ENCODE results near the gene MYCBP. TPM values are rescaled to one million over a fixed set of nuclear protein-coding genes. Genes with fewer than 3 reads are reported as not detected.
A peak's percentile ranks its signal among the peaks of the same experiment; 100 is the strongest.
"Not testable (repeated sequence)": the region's sequence is repeated elsewhere in the genome, so short reads cannot be mapped to it uniquely, and the experiment has no call there.

The MYCBP gene
- polyA plus RNA-seq, 3 donors: 26.9 to 30.0 (median 28.3) TPM

DNA sequence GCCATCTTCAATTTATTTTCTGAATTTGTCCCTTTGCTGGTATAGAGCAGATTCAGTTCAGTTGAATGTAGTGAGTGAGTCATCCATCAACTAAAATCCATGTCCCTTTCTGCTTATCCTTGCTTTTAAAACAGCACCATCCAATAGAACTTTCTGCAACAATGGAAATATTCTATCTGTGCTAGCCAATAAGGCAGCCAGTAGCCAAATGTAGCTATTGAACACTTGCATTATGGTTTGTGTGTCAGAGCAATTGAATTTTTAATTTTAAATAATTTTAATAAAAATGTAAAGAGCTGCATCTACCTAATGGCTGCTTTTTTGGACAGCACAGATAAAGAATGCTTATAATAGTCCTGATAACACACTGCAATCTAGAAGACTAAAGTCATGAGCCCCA, 8.3 kb upstream of the MYCBP start, which contains the start of gene GJA9:
Gene GJA9 (minus strand): TSS at position 101 of the 400 bp plus-strand sequence. CDS start 5,489 bp downstream, outside the sequence.
- DNase-seq: no peak

DNA sequence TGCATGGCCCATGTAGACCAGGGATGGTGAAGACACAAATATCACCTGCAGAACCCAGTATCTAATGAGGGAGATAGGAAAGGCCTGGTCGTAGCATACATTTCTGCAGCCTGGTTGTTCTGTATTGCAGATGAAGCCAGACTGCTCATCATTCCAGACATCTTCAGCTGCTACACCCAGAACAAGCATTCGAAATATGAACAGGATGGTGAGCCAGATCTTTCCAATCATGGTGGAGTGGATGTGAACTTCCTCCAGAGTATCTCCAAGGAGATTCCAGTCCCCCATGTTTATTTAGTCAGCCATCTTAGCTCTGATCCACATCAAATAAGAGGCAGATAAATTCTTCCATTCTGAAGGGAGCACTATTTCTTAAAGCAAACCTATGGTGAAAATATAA, 2.7 kb upstream of the MYCBP start:
- DNase-seq: no peak

GRCh38 chr1:38872401-38873026, 634 bp downstream of the MYCBP start:
- DNase-seq: no peak

DNA sequence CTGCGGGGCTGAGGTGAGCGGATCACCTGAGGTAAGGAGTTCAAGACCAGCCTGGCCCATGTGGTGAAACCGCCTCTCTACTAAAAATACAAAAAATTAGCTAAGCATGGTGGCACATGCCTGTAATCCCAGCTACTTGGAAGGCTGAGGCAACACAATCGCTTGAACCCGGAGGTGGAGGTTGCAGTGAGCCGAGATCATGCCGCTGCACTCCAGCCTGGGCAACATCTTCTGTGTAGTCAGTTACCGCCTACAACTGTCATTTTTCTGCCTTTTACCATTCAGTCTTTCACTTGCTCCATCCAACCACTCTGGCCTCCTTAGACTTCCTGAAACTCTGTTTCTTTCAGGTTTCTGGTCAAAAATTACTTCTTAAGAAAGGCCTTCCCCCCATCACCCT, 2.2 kb downstream of the MYCBP start:
- no peak for DNase-seq

DNA sequence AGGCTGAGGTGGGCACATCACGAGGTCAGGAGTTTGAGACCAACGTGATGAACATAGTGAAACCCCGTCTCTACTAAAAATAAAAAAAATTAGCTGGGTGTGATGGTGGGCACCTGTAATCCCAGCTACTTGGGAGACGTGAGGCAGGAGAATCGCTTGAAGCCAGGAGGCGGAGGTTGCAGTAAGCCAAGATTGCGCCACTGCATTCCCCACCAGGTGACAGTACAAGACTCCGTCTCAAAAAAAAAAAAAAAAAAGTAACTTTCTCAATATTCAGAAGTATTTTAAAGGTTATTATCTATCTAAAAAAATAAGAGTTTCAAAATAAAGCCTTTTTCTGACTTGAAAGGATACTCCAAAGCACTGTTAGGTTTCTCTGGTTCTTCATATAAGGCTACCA, 5.9 kb downstream of the MYCBP start:
- no peak for DNase-seq

- DNase-seq: no peak
These were observed 7.9 kb downstream of the MYCBP start for GRCh38 chr1:38865112-38865715.

DNA sequence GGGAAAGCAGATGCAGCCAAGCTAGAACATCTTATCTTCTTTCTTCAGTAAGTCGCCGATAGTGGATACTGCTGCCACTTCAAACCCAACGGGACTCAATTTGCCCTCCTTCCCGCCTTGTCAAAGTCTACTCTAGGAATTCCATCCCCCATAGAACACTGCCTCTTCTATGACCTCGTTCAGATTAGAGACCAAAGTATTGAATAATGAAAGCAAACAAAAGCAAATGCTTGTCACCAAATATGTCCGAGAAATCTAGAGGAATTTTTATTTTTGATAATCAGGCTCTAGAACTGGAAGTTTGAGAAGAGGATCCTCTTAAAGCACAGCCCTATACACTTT, 12.7 kb downstream of the MYCBP start:
- no peak for DNase-seq

DNA sequence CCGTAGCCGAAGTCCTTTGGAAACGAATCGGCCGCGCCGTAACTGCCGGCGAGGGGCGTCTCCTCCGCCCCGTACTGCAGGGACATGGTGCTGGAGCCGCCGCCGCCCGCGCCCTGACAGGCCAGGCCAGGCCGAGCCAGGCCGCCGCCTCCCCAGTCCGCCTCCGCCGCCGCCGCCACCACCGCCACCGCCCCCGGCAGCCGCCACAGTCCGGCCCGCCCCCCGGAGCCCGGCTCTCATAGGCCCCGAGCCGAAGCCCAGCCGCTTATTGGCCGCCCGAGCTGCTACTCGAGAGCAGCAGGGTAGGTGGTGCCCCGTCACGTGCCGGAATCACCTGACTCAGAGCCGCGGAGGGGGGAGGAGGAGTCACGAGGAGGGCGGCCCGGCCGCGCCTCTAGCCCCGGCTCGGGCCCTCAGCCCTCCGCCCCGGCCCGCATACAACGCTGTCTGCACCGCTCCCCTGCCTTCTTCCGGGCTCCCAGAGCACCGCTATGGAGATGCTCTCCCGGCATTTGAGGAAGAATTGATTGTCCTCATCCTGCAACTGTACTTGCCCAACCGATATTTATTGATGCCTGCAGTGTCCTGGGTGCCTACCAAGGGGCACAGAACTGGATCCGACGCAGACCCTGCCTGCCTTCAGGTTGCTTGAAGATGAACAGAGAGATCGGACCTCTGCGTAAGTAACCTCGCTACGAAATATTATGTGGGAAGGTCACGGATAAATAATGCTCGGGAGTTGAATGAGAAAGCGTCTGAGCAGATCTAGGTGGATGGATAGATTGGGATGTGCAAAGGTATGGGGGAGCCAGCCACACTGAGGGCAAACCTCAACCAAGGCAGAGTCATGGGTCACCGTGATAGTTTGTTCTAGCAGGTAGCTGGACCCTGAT, 13.3 kb downstream of the MYCBP start, which contains the start of gene RRAGC:
Gene RRAGC (minus strand): TSS at position 212 of the 893 bp plus-strand sequence. CDS start 126 bp downstream, at position 86.
- peak; percentile 98 for DNase-seq

DNA sequence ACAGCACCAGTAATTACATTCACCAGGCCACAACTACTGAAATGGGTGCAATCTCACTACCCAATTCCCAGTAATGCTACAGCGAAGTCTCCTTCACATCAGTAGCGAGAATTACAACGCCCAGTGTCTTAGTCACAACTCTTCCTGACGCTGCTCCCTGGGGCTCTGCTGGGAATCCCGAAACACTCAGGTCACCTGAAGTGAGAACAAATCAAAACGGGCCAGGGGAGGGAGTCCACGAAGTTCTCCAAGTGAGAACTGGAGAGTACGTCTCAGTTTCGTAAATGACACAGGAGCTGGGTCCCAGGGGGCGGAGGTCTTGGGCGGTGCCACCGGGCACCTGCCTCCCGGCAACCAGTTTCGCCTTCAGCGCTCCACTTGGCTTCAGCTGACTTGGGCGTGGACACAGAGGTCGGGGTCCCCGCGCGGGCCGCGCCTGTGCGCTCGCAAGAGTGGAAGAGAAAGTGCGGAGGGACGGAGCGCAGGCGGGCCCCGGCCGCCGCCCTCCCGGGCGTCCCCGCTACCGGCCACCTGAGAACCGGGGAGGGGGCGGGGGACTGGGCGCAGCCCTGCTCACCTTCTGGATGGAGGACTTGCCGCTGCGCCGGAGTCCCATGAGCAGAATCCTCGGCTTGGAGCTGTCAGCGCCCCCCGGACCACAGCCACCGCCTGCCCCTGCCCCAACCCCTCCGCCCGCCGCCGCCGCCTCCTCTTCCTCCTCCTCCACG, 14.2 kb downstream of the MYCBP start:
- peak; percentile 28 for DNase-seq

DNA sequence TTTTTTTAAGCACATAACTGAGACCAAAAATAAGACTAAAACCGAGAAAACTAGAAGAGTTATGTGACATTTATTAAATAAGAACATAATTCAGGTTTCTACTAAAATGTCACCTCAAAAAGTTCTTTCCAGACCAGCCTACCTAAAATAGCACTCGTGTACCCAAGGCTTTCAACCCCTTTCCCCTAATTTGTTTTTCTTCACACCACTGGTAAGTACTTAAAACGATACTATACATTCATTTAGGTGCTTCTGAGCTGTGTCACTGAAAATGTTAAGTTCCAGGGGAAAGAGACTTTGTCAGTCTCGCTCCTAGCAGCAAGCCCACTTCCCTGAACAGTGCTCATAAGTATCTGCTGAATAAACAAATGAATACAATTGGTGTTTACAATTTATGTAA, 20.4 kb downstream of the MYCBP start:
- DNase-seq: no peak

DNA sequence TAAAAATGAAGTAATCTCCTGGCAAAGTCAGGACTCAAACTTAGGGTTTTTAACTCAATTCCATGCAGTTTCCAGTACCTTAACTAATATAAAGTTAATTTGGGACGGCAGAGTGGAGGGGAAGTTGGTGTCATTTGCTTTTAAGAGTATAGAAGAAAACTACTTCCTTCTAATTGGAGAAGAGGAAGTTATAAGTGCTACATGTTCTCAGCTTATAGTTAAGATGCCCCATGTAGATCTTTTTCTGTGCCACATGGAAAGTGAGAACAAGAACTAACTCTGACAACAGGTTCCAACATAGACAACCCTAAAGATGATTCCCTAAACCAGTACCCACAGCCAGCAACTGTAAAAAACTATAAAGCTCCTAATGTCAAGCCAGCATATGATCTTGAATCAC, 25.1 kb downstream of the MYCBP start:
- DNase-seq: no peak

DNA sequence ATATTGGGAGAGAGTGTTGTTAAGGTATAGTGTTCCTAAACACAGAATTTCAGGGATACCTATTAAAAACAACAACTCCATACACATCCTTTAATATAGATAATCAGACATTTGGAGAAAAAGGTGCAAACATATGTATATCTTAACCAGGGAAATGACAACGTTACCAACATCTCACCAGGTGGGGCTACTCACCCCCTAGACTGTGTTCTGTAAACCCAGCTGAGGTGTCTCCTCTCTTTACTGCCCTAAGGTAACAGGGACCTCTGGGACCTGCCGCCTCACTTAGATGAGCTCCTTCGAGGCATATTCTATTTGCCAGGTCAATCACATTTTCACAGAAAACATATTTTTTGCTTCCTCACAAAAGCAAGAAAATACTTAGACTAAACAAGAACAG, 26.9 kb downstream of the MYCBP start:
- DNase-seq: no peak

- DNase-seq: not testable (repeated sequence)
These were observed 28.1 kb downstream of the MYCBP start for GRCh38 chr1:38845088-38845487.

DNA sequence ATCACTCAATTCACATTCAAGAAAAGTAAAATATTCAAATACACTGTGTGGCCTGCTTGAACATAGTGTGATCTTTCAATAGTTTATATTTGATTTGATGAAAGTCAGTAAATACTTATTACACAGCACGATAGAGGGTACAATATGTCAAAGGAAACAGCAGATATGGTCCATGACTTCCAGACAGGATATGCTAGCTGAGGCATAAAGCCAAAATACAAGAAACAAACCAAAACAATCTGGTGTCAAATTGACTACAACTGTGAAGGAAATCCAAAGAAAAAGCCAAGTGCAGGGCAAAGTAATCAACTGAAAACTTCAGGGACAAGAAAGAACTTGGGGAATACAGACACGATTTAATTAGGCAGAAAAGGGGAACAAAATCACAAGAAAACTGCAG, 32.9 kb downstream of the MYCBP start:
- DNase-seq: no peak

GRCh38 chr1:38839363-38839762, 33.8 kb downstream of the MYCBP start:
- DNase-seq: no peak

DNA sequence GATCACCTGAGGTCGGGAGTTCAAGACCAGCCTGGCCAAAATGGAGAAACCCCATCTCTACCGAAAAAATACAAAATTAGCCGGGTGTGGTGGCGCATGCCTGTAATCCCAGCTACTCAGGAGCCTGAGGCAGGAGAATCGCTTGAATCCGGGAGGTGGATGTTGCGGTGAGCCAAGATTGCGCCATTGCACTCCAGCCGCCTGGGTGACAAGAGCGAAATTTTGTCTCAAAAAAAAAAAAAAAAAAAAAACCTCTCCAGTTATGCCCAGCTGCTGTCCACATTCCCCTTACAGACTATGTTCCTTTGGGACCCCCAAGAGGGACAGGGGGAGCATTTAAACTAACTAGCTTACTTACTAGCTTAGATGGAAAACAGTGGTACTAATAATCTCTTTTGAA, 36.8 kb downstream of the MYCBP start:
- DNase-seq: not testable (repeated sequence)

DNA sequence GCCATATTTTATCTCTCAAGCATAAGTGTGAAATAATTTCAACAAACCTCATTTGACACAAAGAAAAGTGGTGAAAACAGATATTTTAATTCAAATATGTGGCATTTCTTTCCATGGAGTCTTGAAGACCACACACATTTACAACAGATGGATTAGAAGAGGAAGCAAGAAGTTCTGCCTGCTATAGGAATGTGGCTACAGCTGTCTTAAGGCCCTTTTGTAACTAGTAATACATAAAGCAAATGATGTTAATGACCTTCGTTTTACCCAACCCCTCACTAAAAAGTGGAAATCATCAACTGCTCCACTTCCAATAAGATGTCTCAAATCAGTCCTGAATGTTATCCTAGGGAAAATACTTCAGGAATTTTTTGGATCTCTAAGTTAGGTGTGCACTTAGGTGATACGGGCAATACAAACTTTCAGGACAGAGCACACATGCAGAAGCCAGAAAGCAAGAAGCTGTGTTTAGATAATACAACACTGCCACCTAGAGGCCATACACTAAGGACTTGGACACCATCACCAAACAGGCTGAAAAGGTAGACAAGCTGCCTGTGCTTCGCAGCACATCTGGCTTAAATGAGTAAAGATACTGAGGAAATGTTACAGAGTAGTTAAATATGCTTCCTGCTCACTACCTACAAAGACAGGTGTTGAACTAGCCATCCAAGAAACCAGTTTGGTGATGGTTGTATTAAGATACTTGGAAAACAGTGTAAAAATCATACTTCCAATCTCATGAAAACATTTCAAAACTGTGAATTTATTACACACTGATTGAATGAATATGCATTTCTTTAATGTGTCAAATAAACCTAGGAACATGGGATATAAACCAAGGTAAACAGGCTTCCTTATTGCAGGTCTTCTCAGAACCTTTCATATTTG, 38.0 kb downstream of the MYCBP start:
- DNase-seq: peak; percentile 89

GRCh38 chr1:38834221-38834782, 38.8 kb downstream of the MYCBP start:
- no peak for DNase-seq

DNA sequence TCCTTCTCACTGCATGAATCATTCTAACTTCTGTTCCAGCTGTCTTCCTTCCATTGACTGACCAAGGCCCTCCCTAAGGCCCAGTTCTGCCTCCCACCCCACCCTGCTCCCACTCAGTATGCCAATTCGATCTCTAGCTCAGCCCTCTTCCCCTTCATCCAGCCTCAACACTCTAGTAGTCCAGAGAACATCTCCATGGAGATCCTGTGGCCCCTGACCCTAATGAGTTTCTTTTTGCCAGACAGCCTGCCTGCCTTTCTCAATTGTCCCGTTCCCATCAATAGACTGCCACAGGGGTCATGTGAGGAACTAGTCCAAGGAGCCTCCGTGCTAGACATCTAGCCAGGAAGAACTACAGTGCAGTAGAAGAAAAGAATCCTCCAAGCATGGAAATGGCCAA, 40.0 kb downstream of the MYCBP start:
- no peak for DNase-seq

- DNase-seq: no peak
These were observed 40.8 kb downstream of the MYCBP start for GRCh38 chr1:38832370-38832734.
